HG02588 (cell line): ENCODE data around the gene CADM1.

ENCODE experiments used
- ATAC-seq: cut with Tn5 transposase; IDR thresholded peaks from one replicate; pipeline ENCODE4 v1.9.1; 2021; ENCODE audit warnings: mild to moderate bottlenecking, moderate library complexity; ENCODE audit not compliant: unreplicated experiment

The CADM1 gene

GRCh38 chr11:115219376-115219775, 284.8 kb downstream of the CADM1 start:
- ATAC-seq = no peak

- no peak for ATAC-seq
Measured at GRCh38 chr11:115217726-115218311, 286.4 kb downstream of the CADM1 start.

GRCh38 chr11:115215694-115216617, 288.3 kb downstream of the CADM1 start:
- ATAC-seq = no peak

- no peak for ATAC-seq
Measured at GRCh38 chr11:115214644-115215234, 289.5 kb downstream of the CADM1 start.

- ATAC-seq = no peak
Measured at GRCh38 chr11:115213007-115213406, 291.2 kb downstream of the CADM1 start.

GRCh38 chr11:115208808-115209259, 295.4 kb downstream of the CADM1 start:
- ATAC-seq = no peak

GRCh38 chr11:115207916-115208315, 296.3 kb downstream of the CADM1 start:
- no peak for ATAC-seq

- ATAC-seq = no peak
Measured at GRCh38 chr11:115207166-115207591, 297.0 kb downstream of the CADM1 start.

- no peak for ATAC-seq
Measured at GRCh38 chr11:115206365-115207022, 297.7 kb downstream of the CADM1 start.

GRCh38 chr11:115202900-115203552, 301.2 kb downstream of the CADM1 start:
- no peak for ATAC-seq

- ATAC-seq = no peak
Measured at GRCh38 chr11:115202074-115202473, 302.1 kb downstream of the CADM1 start.

- ATAC-seq = no peak
Measured at GRCh38 chr11:115201111-115201792, 303.0 kb downstream of the CADM1 start.

- no peak for ATAC-seq
Measured at GRCh38 chr11:115199481-115200069, 304.6 kb downstream of the CADM1 start.

- ATAC-seq = no peak
Measured at GRCh38 chr11:115198321-115198741, 305.9 kb downstream of the CADM1 start.

GRCh38 chr11:115197433-115197832, 306.8 kb downstream of the CADM1 start:
- ATAC-seq = no peak

GRCh38 chr11:115197031-115197430, 307.2 kb downstream of the CADM1 start:
- no peak for ATAC-seq

GRCh38 chr11:115194802-115195110, 309.5 kb downstream of the CADM1 start:
- ATAC-seq = no peak

- no peak for ATAC-seq
Measured at GRCh38 chr11:115193914-115194801, 310.1 kb downstream of the CADM1 start.

- ATAC-seq = no peak
Measured at GRCh38 chr11:115191761-115192160, 312.5 kb downstream of the CADM1 start.
